Measurements from ENCODE around the gene KIAA1958.

DNA sequence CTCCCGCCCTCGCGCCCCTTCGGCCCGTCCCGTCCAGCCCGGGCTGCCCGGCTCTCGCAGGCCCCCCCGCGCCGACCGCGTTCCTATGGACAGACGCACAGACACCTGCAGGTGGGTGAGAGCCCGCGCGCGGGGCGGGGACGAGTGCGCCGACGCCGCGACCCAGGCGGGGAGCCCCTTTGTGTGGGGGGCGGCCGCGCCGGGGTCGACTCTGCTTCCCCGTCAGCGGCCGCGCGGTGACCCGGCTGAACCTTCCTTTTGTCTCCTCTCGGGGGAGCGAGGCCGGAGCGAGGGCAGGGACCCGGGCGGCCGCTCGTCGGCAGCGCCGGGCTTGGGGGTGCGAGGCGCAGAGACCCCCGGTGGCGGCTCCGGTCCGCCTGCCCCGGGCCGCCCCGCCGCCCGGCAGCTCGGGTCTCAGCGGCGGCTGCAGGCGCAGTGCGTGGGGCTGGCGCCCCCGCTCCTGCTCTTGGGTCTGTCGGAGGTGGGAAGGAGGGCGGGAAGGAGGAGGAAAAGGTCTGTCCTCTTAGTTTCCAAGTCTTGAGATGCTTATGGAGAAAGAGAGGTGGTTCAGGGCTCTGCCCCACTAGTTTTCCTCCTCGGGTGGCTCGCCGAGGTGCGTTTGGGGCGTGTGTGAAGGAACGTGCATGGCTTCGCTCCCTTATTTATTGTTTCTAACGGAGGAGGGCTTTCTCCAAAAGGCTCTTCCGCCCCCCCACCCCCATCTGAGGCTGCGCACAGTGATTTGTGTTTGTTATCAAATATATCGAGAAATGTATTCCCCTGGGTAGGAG, 576 bp downstream of the KIAA1958 start:
- TF ChIP-seq, protein P1, sequence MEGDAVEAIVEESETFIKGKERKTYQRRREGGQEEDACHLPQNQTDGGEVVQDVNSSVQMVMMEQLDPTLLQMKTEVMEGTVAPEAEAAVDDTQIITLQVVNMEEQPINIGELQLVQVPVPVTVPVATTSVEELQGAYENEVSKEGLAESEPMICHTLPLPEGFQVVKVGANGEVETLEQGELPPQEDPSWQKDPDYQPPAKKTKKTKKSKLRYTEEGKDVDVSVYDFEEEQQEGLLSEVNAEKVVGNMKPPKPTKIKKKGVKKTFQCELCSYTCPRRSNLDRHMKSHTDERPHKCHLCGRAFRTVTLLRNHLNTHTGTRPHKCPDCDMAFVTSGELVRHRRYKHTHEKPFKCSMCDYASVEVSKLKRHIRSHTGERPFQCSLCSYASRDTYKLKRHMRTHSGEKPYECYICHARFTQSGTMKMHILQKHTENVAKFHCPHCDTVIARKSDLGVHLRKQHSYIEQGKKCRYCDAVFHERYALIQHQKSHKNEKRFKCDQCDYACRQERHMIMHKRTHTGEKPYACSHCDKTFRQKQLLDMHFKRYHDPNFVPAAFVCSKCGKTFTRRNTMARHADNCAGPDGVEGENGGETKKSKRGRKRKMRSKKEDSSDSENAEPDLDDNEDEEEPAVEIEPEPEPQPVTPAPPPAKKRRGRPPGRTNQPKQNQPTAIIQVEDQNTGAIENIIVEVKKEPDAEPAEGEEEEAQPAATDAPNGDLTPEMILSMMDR (IDR thresholded peaks at IDR 0.05; ENCODE audit: low read length), result no peak
- TF ChIP-seq EZH2 (IDR thresholded peaks at IDR 0.05; ENCODE audit: borderline replicate concordance, low read length), result no peak
